Measurements from ENCODE around the gene RGS3. TPM values are rescaled to one million over a fixed set of nuclear protein-coding genes. Genes with fewer than 3 reads are reported as not detected.

Gene RGS3
- polyA plus RNA-seq, 1 experiment = 41.0 TPM

GRCh38 chr9:113479174-113479621, 15.7 kb downstream of the RGS3 start:
- H3K4me3 ChIP-seq (ENCODE audit: low read depth, low read length) = no peak overlapping the region
- H3K9me3 ChIP-seq (ENCODE audit: control insufficient read depth, insufficient read depth, low read length) = no peaks in the 10 kb centered on the region
- H3K27me3 ChIP-seq (ENCODE audit: control insufficient read depth, insufficient read depth, low read length) = no peaks in the 10 kb centered on the region
- no peak for DNase-seq (ENCODE audit: low read depth, low spot score)
- CTCF ChIA-PET = no interaction called here
- no peak for TF ChIP-seq CTCF (IDR thresholded peaks at IDR 0.05; ENCODE audit: low read depth, low read length)
- POLR2A ChIA-PET = no interaction called here
- H3K27ac ChIP-seq (ENCODE audit: low read depth, low read length) = no peak overlapping the region

- Histone ChIP-seq H3K9me3 (ENCODE audit: control insufficient read depth, insufficient read depth, low read length) (no peaks in the 10 kb centered on the region), H3K4me3 (ENCODE audit: low read depth, low read length) (no peak overlapping the region), H3K27ac (ENCODE audit: low read depth, low read length) (no peak overlapping the region), H3K27me3 (ENCODE audit: control insufficient read depth, insufficient read depth, low read length) (no peaks in the 10 kb centered on the region)
- DNase-seq (ENCODE audit: low read depth, low spot score) = no peak
- no peak for TF ChIP-seq CTCF (IDR thresholded peaks at IDR 0.05; ENCODE audit: low read depth, low read length)
- ChIA-PET CTCF (no interaction called here), POLR2A (interaction anchor here (0.7 kb wide), 1 partner anchor 61 kb away, joined by 5 read pairs; no protein-coding TSS in a partner anchor)
Observed at GRCh38 chr9:113480612-113481011, 17.1 kb downstream of the RGS3 start.

GRCh38 chr9:113481176-113481787, 17.8 kb downstream of the RGS3 start:
- H3K4me3 ChIP-seq (ENCODE audit: low read depth, low read length) = no peak overlapping the region
- H3K27ac ChIP-seq (ENCODE audit: low read depth, low read length) = no peak overlapping the region
- no peak for DNase-seq (ENCODE audit: low read depth, low spot score)
- ChIA-PET POLR2A (no interaction called here), CTCF (no interaction called here)
- no peaks in the 10 kb centered on the region for H3K9me3 ChIP-seq (ENCODE audit: control insufficient read depth, insufficient read depth, low read length)
- TF ChIP-seq CTCF (IDR thresholded peaks at IDR 0.05; ENCODE audit: low read depth, low read length) = no peak
- H3K27me3 ChIP-seq (ENCODE audit: control insufficient read depth, insufficient read depth, low read length) = no peaks in the 10 kb centered on the region

GRCh38 chr9:113482341-113482740, 18.8 kb downstream of the RGS3 start:
- ChIA-PET POLR2A (no interaction called here), CTCF (no interaction called here)
- no peak for TF ChIP-seq CTCF (IDR thresholded peaks at IDR 0.05; ENCODE audit: low read depth, low read length)
- no peaks in the 10 kb centered on the region for H3K9me3 ChIP-seq (ENCODE audit: control insufficient read depth, insufficient read depth, low read length)
- H3K27ac ChIP-seq (ENCODE audit: low read depth, low read length) = no peak overlapping the region
- no peak overlapping the region for H3K4me3 ChIP-seq (ENCODE audit: low read depth, low read length)
- DNase-seq (ENCODE audit: low read depth, low spot score) = no peak
- no peaks in the 10 kb centered on the region for H3K27me3 ChIP-seq (ENCODE audit: control insufficient read depth, insufficient read depth, low read length)

GRCh38 chr9:113482991-113483675, 19.6 kb downstream of the RGS3 start:
- Histone ChIP-seq H3K27ac (ENCODE audit: low read depth, low read length) (no peak overlapping the region), H3K27me3 (ENCODE audit: control insufficient read depth, insufficient read depth, low read length) (no peaks in the 10 kb centered on the region), H3K4me3 (ENCODE audit: low read depth, low read length) (no peak overlapping the region), H3K9me3 (ENCODE audit: control insufficient read depth, insufficient read depth, low read length) (no peaks in the 10 kb centered on the region)
- ChIA-PET POLR2A (interaction anchor here (1.1 kb wide), 1 partner anchor 73 kb away, joined by 14 read pairs; the partner anchor contains the start of genes C9orf43 and POLE3), CTCF (interaction anchor here (1.4 kb wide), 1 partner anchor 10 kb away, joined by 3 read pairs; no protein-coding TSS in a partner anchor)
- DNase-seq (ENCODE audit: low read depth, low spot score) = no peak
- TF ChIP-seq CTCF (IDR thresholded peaks at IDR 0.05; ENCODE audit: low read depth, low read length) = no peak
